DMS114 treated with DMSO at 0.1 percent for 48 hours (cell line): ENCODE data around the gene ZNF726.
"Not testable (repeated sequence)": the region's sequence is repeated elsewhere in the genome, so short reads cannot be mapped to it uniquely, and the experiment has no call there.

Experiments used
- DNase-seq: peaks from one replicate; lab custom pipeline; 2025; ENCODE audit not compliant: unreplicated experiment; lab: John Stamatoyannopoulos, UW

Gene ZNF726

GRCh38 chr19:23943411-23943810 lies 28.7 kb downstream of the ZNF726 start:
- no peak for DNase-seq

- DNase-seq = no peak
Observed at GRCh38 chr19:23946569-23946968, 31.9 kb downstream of the ZNF726 start.

GRCh38 chr19:23949611-23950010 lies 34.9 kb downstream of the ZNF726 start:
- DNase-seq = no peak

GRCh38 chr19:23956051-23956450 lies 41.4 kb downstream of the ZNF726 start:
- no peak for DNase-seq

GRCh38 chr19:23957660-23958281 lies 43.1 kb downstream of the ZNF726 start:
- DNase-seq = no peak

- DNase-seq = not testable (repeated sequence)
Observed at GRCh38 chr19:23963396-23963795, 48.7 kb downstream of the ZNF726 start.

- not testable (repeated sequence) for DNase-seq
Observed at GRCh38 chr19:23963881-23964280, 49.2 kb downstream of the ZNF726 start.

- not testable (repeated sequence) for DNase-seq
Observed at GRCh38 chr19:23964334-23964733, 49.6 kb downstream of the ZNF726 start.

- no peak for DNase-seq
Observed at GRCh38 chr19:23969630-23970029, 54.9 kb downstream of the ZNF726 start.

- no peak for DNase-seq
Observed at GRCh38 chr19:23971598-23971997, 56.9 kb downstream of the ZNF726 start.

GRCh38 chr19:23972161-23972560 lies 57.5 kb downstream of the ZNF726 start:
- DNase-seq = no peak

GRCh38 chr19:23974941-23975340 lies 60.3 kb downstream of the ZNF726 start:
- no peak for DNase-seq

GRCh38 chr19:23976631-23977030 lies 61.9 kb downstream of the ZNF726 start:
- DNase-seq = not testable (repeated sequence)

GRCh38 chr19:23977256-23977655 lies 62.6 kb downstream of the ZNF726 start:
- DNase-seq = not testable (repeated sequence)

GRCh38 chr19:23978068-23978467 lies 63.4 kb downstream of the ZNF726 start:
- DNase-seq = no peak

- DNase-seq = no peak
Observed at GRCh38 chr19:23980805-23981204, 66.1 kb downstream of the ZNF726 start.

GRCh38 chr19:23981863-23982262 lies 67.2 kb downstream of the ZNF726 start:
- no peak for DNase-seq

- DNase-seq = no peak
Observed at GRCh38 chr19:23983406-23983805, 68.7 kb downstream of the ZNF726 start.
